NT2/D1 (cell line): ENCODE measurements around the gene TRABD2A.

Source experiments
- SUZ12 ChIP-seq: IDR thresholded peaks from 2 replicates; pipeline ENCODE4 v1.6.1; 2011; ENCODE audit not compliant: insufficient read length, insufficient read depth; ENCODE audit errors: extremely low read depth
- YY1 ChIP-seq: IDR thresholded peaks from 2 replicates; pipeline ENCODE4 v1.6.1; 2011; ENCODE audit not compliant: insufficient read length, insufficient read depth
- ZNF274 ChIP-seq: IDR thresholded peaks from 2 replicates; pipeline ENCODE4 v1.6.1; 2011; ENCODE audit warnings: mild to moderate bottlenecking, low read depth, low read length

- TF ChIP-seq YY1 (no peak), SUZ12 (no peak), ZNF274 (no peak)
Measured at GRCh38 chr2:84823788-84824187, 57.1 kb downstream of the TRABD2A start.
